MM.1S (cell line): ENCODE measurements around the gene TBXT.

Experiments used
- DNase-seq: peaks from one replicate; pipeline ENCODE4 v3.0.0-alpha.2; 2015
- H2AFZ ChIP-seq: fragments of 300-600 bp; sonication (generic); 2 replicates; pipeline ENCODE4 v1.6.0; 2016; ENCODE audit warnings: antibody characterized with exemption, low read length
- H3F3A ChIP-seq: fragments of 300-600 bp; sonication (generic); 2 replicates; pipeline ENCODE4 v1.6.1; 2016; ENCODE audit warnings: mild to moderate bottlenecking, antibody characterized with exemption, low read length, moderate library complexity, mixed read lengths; ENCODE audit not compliant: insufficient read depth
- H3K27ac ChIP-seq: fragments of 300-600 bp; sonication (generic); 2 replicates; pipeline ENCODE4 v1.5.1; 2016; ENCODE audit warnings: mild to moderate bottlenecking, low read length
- H3K27me3 ChIP-seq: fragments of 300-600 bp; sonication (generic); replicated peaks from 2 replicates; pipeline ENCODE4 v1.6.0; 2016; ENCODE audit warnings: low read length; ENCODE audit not compliant: insufficient read depth
- H3K36me3 ChIP-seq: fragments of 300-600 bp; sonication (generic); replicated peaks from 2 replicates; pipeline ENCODE4 v1.6.1; 2016; ENCODE audit warnings: mild to moderate bottlenecking, low read length, mixed read lengths; ENCODE audit not compliant: insufficient read depth
- H3K4me1 ChIP-seq: fragments of 300-600 bp; sonication (generic); 2 replicates; pipeline ENCODE4 v1.6.1; 2016; ENCODE audit warnings: low read length, mixed read lengths
- H3K4me2 ChIP-seq: fragments of 300-600 bp; sonication (generic); 2 replicates; pipeline ENCODE4 v1.6.0; 2016; ENCODE audit warnings: low read depth, low read length
- H3K4me3 ChIP-seq: fragments of 300-600 bp; sonication (generic); 2 replicates; pipeline ENCODE4 v1.5.1; 2016; ENCODE audit warnings: low read length, mixed read lengths
- H3K79me2 ChIP-seq: fragments of 300-600 bp; sonication (generic); 2 replicates; pipeline ENCODE4 v1.6.1; 2016; ENCODE audit warnings: mixed run types, low read length, mixed read lengths
- H3K9ac ChIP-seq: fragments of 300-600 bp; sonication (generic); 2 replicates; pipeline ENCODE4 v1.6.1; 2016; ENCODE audit warnings: low read length, mixed read lengths
- H3K9me2 ChIP-seq: fragments of 300-600 bp; sonication (generic); replicated peaks from 2 replicates; pipeline ENCODE4 v1.6.1; 2016; ENCODE audit warnings: mild to moderate bottlenecking, low read length, mixed read lengths; ENCODE audit not compliant: insufficient read depth
- H3K9me3 ChIP-seq: fragments of 300-600 bp; sonication (generic); replicated peaks from 2 replicates; pipeline ENCODE4 v1.6.1; 2016; ENCODE audit warnings: mild to moderate bottlenecking, low read length, mixed read lengths; ENCODE audit not compliant: insufficient read depth
- H4K20me1 ChIP-seq: fragments of 300-600 bp; sonication (generic); 2 replicates; pipeline ENCODE4 v1.6.1; 2016; ENCODE audit warnings: mild to moderate bottlenecking, low read length, moderate library complexity, mixed read lengths; ENCODE audit not compliant: insufficient read depth
- CTCF ChIP-seq: fragments of 300-600 bp; sonication (generic); IDR thresholded peaks from 2 replicates; pipeline ENCODE4 v1.5.1; 2016; ENCODE audit warnings: antibody characterized with exemption, low read length, mixed read lengths
- EZH2 ChIP-seq: fragments of 300-600 bp; sonication (generic); optimal IDR thresholded peaks from 2 replicates; pipeline ENCODE3; 2017; ENCODE audit warnings: low read depth, mild to moderate bottlenecking, antibody characterized with exemption, low read length, mixed read lengths
- EZH2phosphoT487 ChIP-seq: fragments of 300-600 bp; sonication (generic); IDR thresholded peaks from 2 replicates; pipeline ENCODE4 v1.6.1; 2018; ENCODE audit warnings: antibody characterized with exemption, low read length

The TBXT gene

DNA sequence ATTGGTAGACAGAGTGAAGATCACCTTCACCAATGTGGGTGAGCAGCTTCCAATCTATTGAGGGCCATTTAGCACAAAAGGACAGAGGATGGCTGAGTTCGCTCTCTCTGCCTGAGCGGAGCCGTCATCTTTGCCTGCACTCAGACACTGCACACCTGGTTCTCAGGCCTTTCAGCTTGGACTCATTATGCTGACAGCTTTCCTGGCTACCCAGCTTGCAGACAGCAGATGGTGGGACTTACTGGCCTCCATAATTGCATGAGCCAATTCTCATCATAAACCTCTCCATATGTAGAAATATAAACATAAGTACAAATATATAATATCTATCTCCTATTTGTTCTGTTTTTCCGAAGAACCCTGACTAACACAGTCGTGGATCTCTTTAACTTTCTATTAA, 13.7 kb downstream of the TBXT start:
- Histone ChIP-seq H3K4me2 (no peak overlapping the region), H3K9me2 (no peaks in the 10 kb centered on the region), H3K4me1 (no peaks in the 10 kb centered on the region), H4K20me1 (no peaks in the 10 kb centered on the region), H3K79me2 (no peaks in the 10 kb centered on the region), H3K27me3 (no peaks in the 10 kb centered on the region), H3K9ac (no peak overlapping the region), H3K4me3 (no peak overlapping the region), H3K9me3 (no peaks in the 10 kb centered on the region), H3K36me3 (no peaks in the 10 kb centered on the region), H3K27ac (no peak overlapping the region), H3F3A (no peaks in the 10 kb centered on the region), H2AFZ (no peak overlapping the region)
- DNase-seq = no peak
- TF ChIP-seq EZH2phosphoT487 (no peak), CTCF (no peak), EZH2 (no peak)

DNA sequence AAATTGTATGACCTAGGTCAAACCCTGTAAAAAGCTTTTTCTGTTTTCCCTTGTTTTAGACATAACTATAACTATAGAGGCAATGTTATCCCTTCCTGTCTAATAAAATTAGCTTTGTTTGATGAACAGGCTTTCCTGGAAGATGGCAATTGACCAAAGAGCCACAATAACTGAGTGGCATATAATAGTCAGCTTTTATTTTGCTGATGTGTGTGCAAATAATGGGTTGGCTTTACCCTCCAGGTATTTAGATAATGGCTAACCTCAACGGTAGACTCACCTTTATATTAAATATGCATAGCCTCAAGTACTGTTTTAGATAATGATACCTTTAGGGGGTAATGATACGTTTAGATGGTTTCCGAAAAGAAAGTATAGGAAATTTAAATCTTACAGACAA, 15.0 kb downstream of the TBXT start:
- Histone ChIP-seq H3K79me2 (no peaks in the 10 kb centered on the region), H3K36me3 (no peaks in the 10 kb centered on the region), H4K20me1 (no peaks in the 10 kb centered on the region), H3K9me2 (no peaks in the 10 kb centered on the region), H3K9ac (no peak overlapping the region), H3K4me2 (no peak overlapping the region), H3K9me3 (no peaks in the 10 kb centered on the region), H3F3A (no peaks in the 10 kb centered on the region), H2AFZ (no peak overlapping the region), H3K4me3 (no peak overlapping the region), H3K27me3 (no peaks in the 10 kb centered on the region), H3K4me1 (no peaks in the 10 kb centered on the region), H3K27ac (no peak overlapping the region)
- no peak for DNase-seq
- no peak for TF ChIP-seq EZH2phosphoT487
- no peak for TF ChIP-seq CTCF
- TF ChIP-seq EZH2 = no peak

DNA sequence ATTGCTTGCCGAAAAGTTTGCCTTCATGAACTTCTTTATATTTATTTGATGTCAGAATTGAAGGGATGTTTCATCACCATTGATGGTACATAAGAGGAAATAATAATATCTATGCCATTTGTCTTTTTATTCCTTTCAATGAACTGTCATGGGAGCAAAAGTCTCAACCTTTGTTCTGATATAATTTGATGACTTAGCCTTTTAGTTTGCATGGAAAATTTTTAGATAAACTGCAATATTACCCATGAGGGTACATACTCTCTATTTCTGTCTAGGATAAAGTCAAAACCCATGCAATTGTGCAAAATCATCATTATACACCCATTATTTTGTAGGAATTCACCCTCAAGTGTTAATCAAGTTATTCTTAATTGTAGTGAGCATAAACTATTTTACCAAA, 15.9 kb downstream of the TBXT start:
- Histone ChIP-seq H3K27me3 (no peaks in the 10 kb centered on the region), H3K9me2 (no peaks in the 10 kb centered on the region), H3F3A (no peaks in the 10 kb centered on the region), H3K4me2 (no peak overlapping the region), H3K4me3 (no peak overlapping the region), H3K9ac (no peak overlapping the region), H3K36me3 (no peaks in the 10 kb centered on the region), H2AFZ (no peak overlapping the region), H3K27ac (no peak overlapping the region), H3K9me3 (no peaks in the 10 kb centered on the region), H3K4me1 (no peaks in the 10 kb centered on the region), H3K79me2 (no peaks in the 10 kb centered on the region), H4K20me1 (no peaks in the 10 kb centered on the region)
- no peak for DNase-seq
- no peak for TF ChIP-seq EZH2
- TF ChIP-seq EZH2phosphoT487 = no peak
- TF ChIP-seq CTCF = no peak

GRCh38 chr6:166145751-166146150, 21.9 kb downstream of the TBXT start:
- Histone ChIP-seq H3F3A (no peaks in the 10 kb centered on the region), H3K36me3 (no peaks in the 10 kb centered on the region), H4K20me1 (no peaks in the 10 kb centered on the region), H2AFZ (no peak overlapping the region), H3K9me2 (no peaks in the 10 kb centered on the region), H3K27me3 (no peaks in the 10 kb centered on the region), H3K4me1 (no peaks in the 10 kb centered on the region), H3K4me2 (no peak overlapping the region), H3K4me3 (no peak overlapping the region), H3K79me2 (no peaks in the 10 kb centered on the region), H3K27ac (no peak overlapping the region), H3K9ac (no peak overlapping the region), H3K9me3 (no peaks in the 10 kb centered on the region)
- no peak for TF ChIP-seq EZH2phosphoT487
- no peak for TF ChIP-seq CTCF
- TF ChIP-seq EZH2 = no peak
- no peak for DNase-seq
